Epithelial cell of esophagus (primary cell): ENCODE measurements around the gene IGF1R.

Experiments used
- DNase-seq: peaks from one replicate; pipeline ENCODE4 v3.0.0; 2010; ENCODE audit warnings: low read depth
- H3K4me3 ChIP-seq: 2 replicates; pipeline ENCODE4 v1.5.1; 2011; ENCODE audit warnings: mild to moderate bottlenecking, low read length, control low read depth
- CTCF ChIP-seq: IDR thresholded peaks from 2 replicates; pipeline ENCODE4 v1.5.1; 2011; ENCODE audit warnings: low read depth, mild to moderate bottlenecking, low read length, control low read depth, inconsistent platforms; ENCODE audit not compliant: insufficient read depth; ENCODE audit errors: missing control alignments

IGF1R gene

DNA sequence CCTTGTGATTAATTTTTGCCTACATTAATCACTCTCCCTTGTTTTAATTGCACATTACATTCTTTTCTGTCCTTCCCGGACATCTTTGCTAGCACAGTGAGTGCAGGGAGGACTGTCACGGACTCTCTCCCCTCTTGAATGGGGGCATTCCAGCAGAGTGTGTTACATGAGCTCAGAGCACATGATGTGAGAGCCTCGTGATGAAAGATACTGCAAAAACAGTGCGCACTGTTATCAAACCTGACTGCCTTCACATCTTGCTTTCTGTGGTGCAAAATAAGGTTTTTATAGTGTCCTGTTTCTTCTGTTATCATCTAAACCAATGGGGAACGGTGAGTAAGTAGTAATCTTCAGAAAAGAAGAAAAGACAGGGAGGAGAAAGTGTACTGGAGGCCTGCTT, 191.7 kb downstream of the IGF1R start:
- TF ChIP-seq CTCF: no peak
- no peak for DNase-seq
- H3K4me3 ChIP-seq: no peak overlapping the region

- no peak for DNase-seq
- TF ChIP-seq CTCF: no peak
- no peak overlapping the region for H3K4me3 ChIP-seq
These were observed 193.2 kb downstream of the IGF1R start for GRCh38 chr15:98841419-98841970.

- DNase-seq: no peak
- TF ChIP-seq CTCF: no peak
These were observed 194.0 kb downstream of the IGF1R start for GRCh38 chr15:98842192-98842972.

DNA sequence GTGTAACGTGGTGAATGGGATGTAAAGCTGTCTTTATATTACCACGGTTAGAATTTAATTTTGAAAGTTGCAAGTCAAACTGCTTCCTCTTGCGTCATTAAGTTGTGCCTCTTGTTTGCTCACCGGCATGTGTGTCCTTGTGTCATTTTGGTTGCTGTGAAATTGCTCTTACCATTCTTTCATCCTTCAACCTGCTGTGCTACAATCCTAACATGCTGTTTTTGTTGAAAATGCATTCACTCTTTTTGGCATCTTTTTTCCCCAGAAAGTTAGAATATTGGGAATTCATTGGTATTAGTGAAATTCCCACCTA, 194.6 kb downstream of the IGF1R start:
- no peak overlapping the region for H3K4me3 ChIP-seq
- DNase-seq: no peak
- no peak for TF ChIP-seq CTCF

More at GRCh38 chr15:98842192-98842972, 194.0 kb downstream of the IGF1R start:
- no peak overlapping the region for H3K4me3 ChIP-seq

GRCh38 chr15:98843844-98844243, 195.5 kb downstream of the IGF1R start:
- TF ChIP-seq CTCF: no peak

DNA sequence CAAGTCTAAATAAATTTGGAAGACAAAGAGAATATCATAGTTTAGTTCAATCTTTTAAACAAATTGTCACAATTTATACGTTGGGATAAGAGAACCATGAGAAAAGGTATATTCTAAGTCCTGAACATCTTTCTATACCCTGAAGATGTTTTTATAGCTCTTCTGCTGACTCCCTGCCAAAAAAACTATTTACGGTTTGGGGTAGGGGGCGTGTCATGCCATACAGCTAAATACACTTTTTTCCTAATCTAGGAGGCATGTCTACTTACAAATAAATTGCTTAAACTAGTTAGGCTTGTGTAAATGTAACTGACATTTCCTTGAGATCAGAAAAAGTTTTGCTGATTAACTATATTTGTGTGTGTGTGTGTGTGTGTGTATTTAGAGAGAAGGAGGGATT, 195.9 kb downstream of the IGF1R start:
- no peak overlapping the region for H3K4me3 ChIP-seq
- no peak for DNase-seq
- TF ChIP-seq CTCF: no peak

More at GRCh38 chr15:98843844-98844243, 195.5 kb downstream of the IGF1R start:
- no peak for DNase-seq
- H3K4me3 ChIP-seq: no peak overlapping the region
